Cardiac muscle cell (in vitro differentiated cells and primary cell): Measurements from ENCODE around the gene DGKA. TPM values are rescaled to one million over a fixed set of nuclear protein-coding genes. Genes with fewer than 3 reads are reported as not detected.

Experiments
- DNase-seq, 2 donors: peaks; one replicate each; pipeline versions ENCODE4 v3.0.0 to v3.0.0-alpha.2; 2010 to 2017; ENCODE audit warnings: low read depth in 1 of 2, low spot score in 1 of 2
- H3K27ac ChIP-seq: fragments of 200-600 bp; sonication (generic); 2 replicates; pipeline ENCODE4 v1.5.1; 2016
- H3K27me3 ChIP-seq: fragments of 200-600 bp; sonication (generic); 2 replicates; pipeline ENCODE4 v1.6.0; 2016; ENCODE audit warnings: control low read depth
- H3K36me3 ChIP-seq: fragments of 200-600 bp; sonication (generic); 2 replicates; pipeline ENCODE4 v1.5.1; 2016; ENCODE audit warnings: control low read depth
- H3K4me1 ChIP-seq: fragments of 200-600 bp; sonication (generic); 2 replicates; pipeline ENCODE4 v1.8.1; 2017; ENCODE audit warnings: low read depth, mild to moderate bottlenecking, mixed run types
- H3K4me3 ChIP-seq: fragments of 200-600 bp; sonication (generic); 2 replicates; pipeline ENCODE4 v1.5.1; 2016; ENCODE audit warnings: mild to moderate bottlenecking
- H3K9me3 ChIP-seq: fragments of 200-600 bp; sonication (generic); 2 replicates; pipeline ENCODE4 v1.5.1; 2017; ENCODE audit warnings: low read depth, mild to moderate bottlenecking, control low read depth
- polyA plus RNA-seq: library from polyadenylated mRNA; unstranded; fragments of >200 nt; fragmentation: Nextera tagmentation; extraction: Ambion mirVana; gene quantifications from 2 replicates; pipeline ENCODE4 v1.2.1, GENCODE V29; 2016
- total RNA-seq: library from RNA; depleted of rRNA; stranded (reverse); fragments of >200 nt; gene quantifications from 2 replicates; pipeline ENCODE4 v1.2.3, GENCODE V29; 2016
- TF ChIP-seq, protein P1 (sequence below): IDR thresholded peaks from 2 replicates; pipeline ENCODE4 v1.5.1; 2012; ENCODE audit warnings: low read depth, mild to moderate bottlenecking, low read length

DGKA gene
- total and polyA plus RNA-seq, 2 experiments from 2014 or later, result 28.6 to 34.4 TPM

- H3K27me3 ChIP-seq, result no peaks in the 10 kb centered on the region
- no peaks in the 10 kb centered on the region for H3K4me1 ChIP-seq
- H3K9me3 ChIP-seq, result no peaks in the 10 kb centered on the region
- H3K4me3 ChIP-seq, result no peak overlapping the region
- TF ChIP-seq, protein P1, sequence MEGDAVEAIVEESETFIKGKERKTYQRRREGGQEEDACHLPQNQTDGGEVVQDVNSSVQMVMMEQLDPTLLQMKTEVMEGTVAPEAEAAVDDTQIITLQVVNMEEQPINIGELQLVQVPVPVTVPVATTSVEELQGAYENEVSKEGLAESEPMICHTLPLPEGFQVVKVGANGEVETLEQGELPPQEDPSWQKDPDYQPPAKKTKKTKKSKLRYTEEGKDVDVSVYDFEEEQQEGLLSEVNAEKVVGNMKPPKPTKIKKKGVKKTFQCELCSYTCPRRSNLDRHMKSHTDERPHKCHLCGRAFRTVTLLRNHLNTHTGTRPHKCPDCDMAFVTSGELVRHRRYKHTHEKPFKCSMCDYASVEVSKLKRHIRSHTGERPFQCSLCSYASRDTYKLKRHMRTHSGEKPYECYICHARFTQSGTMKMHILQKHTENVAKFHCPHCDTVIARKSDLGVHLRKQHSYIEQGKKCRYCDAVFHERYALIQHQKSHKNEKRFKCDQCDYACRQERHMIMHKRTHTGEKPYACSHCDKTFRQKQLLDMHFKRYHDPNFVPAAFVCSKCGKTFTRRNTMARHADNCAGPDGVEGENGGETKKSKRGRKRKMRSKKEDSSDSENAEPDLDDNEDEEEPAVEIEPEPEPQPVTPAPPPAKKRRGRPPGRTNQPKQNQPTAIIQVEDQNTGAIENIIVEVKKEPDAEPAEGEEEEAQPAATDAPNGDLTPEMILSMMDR, result no peak
- no peak for DNase-seq
- H3K27ac ChIP-seq, result peak overlapping the region; percentile 68
- H3K36me3 ChIP-seq, result peaks cover 3% of the 10 kb centered on the region
Observed at GRCh38 chr12:55901881-55902490, 29.0 kb upstream of the DGKA start.

DNA sequence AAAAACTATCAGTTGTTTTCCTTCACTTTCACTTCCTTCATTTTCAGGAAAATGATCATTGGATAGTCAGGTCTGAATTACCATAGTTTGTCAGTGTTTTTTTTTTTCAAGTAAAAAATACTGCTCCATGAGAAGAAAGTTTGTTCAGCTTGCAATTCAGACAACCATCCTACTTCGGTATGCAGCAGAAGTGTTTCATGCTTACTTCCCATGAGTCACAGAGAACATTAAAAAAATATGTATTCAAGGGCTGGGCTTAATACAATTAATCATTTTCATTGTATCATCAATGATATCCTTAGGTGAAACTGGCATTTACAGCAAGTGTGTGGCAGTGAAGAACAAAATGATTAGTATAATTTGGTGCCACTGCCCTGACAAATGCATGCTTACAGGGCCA lies 24.9 kb upstream of the DGKA start:
- H3K27me3 ChIP-seq, result no peaks in the 10 kb centered on the region
- TF ChIP-seq, protein P1, result no peak
- peaks cover 3% of the 10 kb centered on the region for H3K36me3 ChIP-seq
- no peaks in the 10 kb centered on the region for H3K9me3 ChIP-seq
- H3K4me1 ChIP-seq, result peaks cover 5% of the 10 kb centered on the region
- no peak overlapping the region for H3K27ac ChIP-seq
- H3K4me3 ChIP-seq, result no peak overlapping the region
- peak in 1 of 2 donors; percentile 17 for DNase-seq

DNA sequence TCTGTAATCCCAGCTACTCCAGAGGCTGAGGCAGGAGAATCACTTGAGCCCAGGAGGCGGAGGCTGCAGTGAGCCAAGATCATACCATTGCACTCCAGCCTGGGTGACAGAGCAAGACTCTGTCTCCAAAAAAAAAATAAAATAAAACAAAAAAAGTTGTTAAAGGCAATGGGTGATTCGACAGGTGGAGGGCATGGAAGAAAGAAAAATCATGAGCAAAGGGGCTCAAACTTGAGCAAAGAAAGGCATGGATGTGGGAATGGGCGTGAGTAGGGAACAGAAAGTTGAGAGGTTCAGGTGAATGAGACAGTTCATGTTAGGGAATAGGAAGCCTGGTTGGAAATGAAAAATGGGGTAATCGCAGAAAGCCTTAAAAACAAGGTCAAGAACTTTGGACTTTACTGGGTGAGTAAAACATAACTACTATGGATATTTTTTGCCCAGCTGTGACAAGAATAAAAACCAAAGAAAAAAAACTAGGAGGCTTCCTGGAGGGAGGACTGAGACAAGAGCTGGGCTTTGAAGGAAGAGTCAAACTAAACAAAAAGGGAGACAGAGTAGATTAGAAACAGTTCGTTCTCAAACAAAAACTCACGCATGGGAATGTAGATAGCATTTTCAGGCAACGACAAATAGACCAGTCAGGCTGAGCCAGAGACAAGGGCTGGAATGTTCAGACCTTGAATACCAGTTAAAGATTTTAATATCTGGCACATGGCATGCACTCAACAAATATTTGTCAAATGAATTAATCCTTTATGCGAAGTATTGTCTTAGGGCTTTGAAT lies 22.0 kb upstream of the DGKA start:
- TF ChIP-seq, protein P1, result no peak
- no peaks in the 10 kb centered on the region for H3K27me3 ChIP-seq
- peak overlapping the region; percentile 57 for H3K27ac ChIP-seq
- peaks cover 20% of the 10 kb centered on the region for H3K4me1 ChIP-seq
- no peaks in the 10 kb centered on the region for H3K36me3 ChIP-seq
- no peak overlapping the region for H3K4me3 ChIP-seq
- H3K9me3 ChIP-seq, result no peaks in the 10 kb centered on the region
- DNase-seq, result peak in 1 of 2 donors; percentile 55

- peaks cover 26% of the 10 kb centered on the region for H3K4me1 ChIP-seq
- peak overlapping the region; percentile 57 for H3K27ac ChIP-seq
Observed at GRCh38 chr12:55909513-55909884, 21.5 kb upstream of the DGKA start.

DNA sequence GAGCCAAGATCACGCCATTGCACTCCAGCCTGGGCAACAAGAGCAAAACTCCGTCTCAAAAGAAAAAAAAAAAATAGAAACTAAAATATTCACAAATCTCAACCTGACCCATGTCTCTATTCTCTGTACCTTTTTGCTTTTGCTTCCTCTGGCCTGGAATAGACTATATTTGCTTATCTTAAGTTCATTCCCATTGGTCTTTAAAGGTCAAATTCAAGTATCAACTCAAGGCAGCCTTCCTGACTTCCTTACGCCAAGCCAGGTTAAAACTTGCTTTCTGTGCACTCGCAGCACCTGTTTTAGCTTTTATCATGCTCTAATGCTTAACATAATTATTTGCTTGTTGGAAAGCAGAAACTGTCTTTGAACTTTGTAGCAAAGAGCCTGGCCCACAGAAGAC lies 18.1 kb upstream of the DGKA start:
- H3K4me1 ChIP-seq, result peaks cover 26% of the 10 kb centered on the region
- no peaks in the 10 kb centered on the region for H3K36me3 ChIP-seq
- H3K27me3 ChIP-seq, result no peaks in the 10 kb centered on the region
- TF ChIP-seq, protein P1, result no peak
- H3K9me3 ChIP-seq, result no peaks in the 10 kb centered on the region
- H3K4me3 ChIP-seq, result no peak overlapping the region
- H3K27ac ChIP-seq, result peak overlapping the region; percentile 78
- no peak for DNase-seq

More at GRCh38 chr12:55909513-55909884, 21.5 kb upstream of the DGKA start:
- H3K9me3 ChIP-seq, result no peaks in the 10 kb centered on the region
- no peak overlapping the region for H3K4me3 ChIP-seq
- H3K27me3 ChIP-seq, result no peaks in the 10 kb centered on the region
- TF ChIP-seq, protein P1, result no peak
- H3K36me3 ChIP-seq, result no peaks in the 10 kb centered on the region
- DNase-seq, result no peak
